Upper lobe of right lung (tissue), 1 donor: ENCODE measurements around the gene FITM1. TPM values are rescaled to one million over a fixed set of nuclear protein-coding genes. Genes with fewer than 3 reads are reported as not detected.

Source experiments
- ATAC-seq: fragments of 200-7000 bp; cut with Tn5 transposase; one replicate; pipeline ENCODE4 v1.9.1; 2020; ENCODE audit warnings: mild to moderate bottlenecking, moderate library complexity
- DNase-seq: peaks from one replicate; pipeline ENCODE4 v3.0.0-alpha.2; 2020
- H3K27ac ChIP-seq: fragments of 200-600 bp; one replicate; pipeline ENCODE4 v1.8.0; 2022
- H3K27me3 ChIP-seq: fragments of 200-600 bp; one replicate; pipeline ENCODE4 v1.8.0; 2022; ENCODE audit warnings: mild to moderate bottlenecking
- H3K36me3 ChIP-seq: fragments of 200-600 bp; one replicate; pipeline ENCODE4 v1.8.0; 2022
- H3K4me1 ChIP-seq: fragments of 200-600 bp; one replicate; pipeline ENCODE4 v1.8.0; 2022
- H3K4me3 ChIP-seq: fragments of 200-600 bp; one replicate; pipeline ENCODE4 v1.8.0; 2022; ENCODE audit warnings: mild to moderate bottlenecking
- H3K9me3 ChIP-seq: fragments of 200-600 bp; one replicate; pipeline ENCODE4 v1.8.0; 2022
- CTCF ChIP-seq: fragments of 200-600 bp; IDR thresholded peaks from one replicate; pipeline ENCODE4 v1.8.0; 2022; ENCODE audit warnings: antibody characterized with exemption
- intact Hi-C: fragments of 100-400 bp; cut with DNase I; formaldehyde crosslinking; loops from one replicate; pipeline ENCODE4 v1.11.0; 2022
- total RNA-seq: library from RNA; stranded (reverse); fragmentation: NEBNext Ultra II Directional; extraction: Animal tissue kit (Norgen Biotek cat#: 25700); gene quantifications from one replicate; pipeline ENCODE4 v1.2.1, GENCODE V29; 2021
- donor health status: DM: no; HTN: yes; CAD: no; lungs with severe emphysema.

The FITM1 gene
- total RNA-seq, 1 donor from 2014 or later, result 1.1 TPM

DNA sequence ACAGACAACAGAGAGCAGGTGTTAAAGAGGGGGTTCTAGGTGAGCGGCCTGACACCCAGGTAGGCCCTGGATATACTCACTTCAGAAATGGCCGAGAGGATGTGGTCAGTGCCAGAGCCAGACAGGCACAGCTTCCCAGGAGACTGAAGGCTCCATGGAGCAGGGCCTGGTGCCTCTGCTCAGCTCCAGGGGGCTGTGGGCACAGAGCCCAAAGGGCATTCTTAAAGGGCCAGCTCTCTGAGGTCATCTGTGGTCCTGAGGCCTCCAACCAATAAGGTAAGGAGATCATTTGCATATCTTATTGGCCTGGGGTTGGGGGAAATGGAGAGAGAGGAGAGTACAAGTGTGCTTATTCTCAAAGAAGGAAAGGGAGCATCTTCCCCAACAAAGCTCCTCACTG, 46.0 kb upstream of the FITM1 start:
- no peak for TF ChIP-seq CTCF
- Histone ChIP-seq H3K27ac (no peak overlapping the region), H3K27me3 (no peaks in the 10 kb centered on the region), H3K9me3 (no peaks in the 10 kb centered on the region), H3K36me3 (no peaks in the 10 kb centered on the region), H3K4me1 (peaks cover 10% of the 10 kb centered on the region), H3K4me3 (no peak overlapping the region)
- intact Hi-C loops, result no loop called here
- no peak for DNase-seq
- no peak for ATAC-seq

GRCh38 chr14:24085215-24085614, 45.2 kb upstream of the FITM1 start:
- H3K4me1 ChIP-seq, result peaks cover 10% of the 10 kb centered on the region
- intact Hi-C loops, result no loop called here
- H3K9me3 ChIP-seq, result no peaks in the 10 kb centered on the region
- DNase-seq (no peak), ATAC-seq (no peak)
- no peak overlapping the region for H3K4me3 ChIP-seq
- no peak for TF ChIP-seq CTCF
- H3K27me3 ChIP-seq, result no peaks in the 10 kb centered on the region
- H3K27ac ChIP-seq, result no peak overlapping the region
- no peaks in the 10 kb centered on the region for H3K36me3 ChIP-seq

DNA sequence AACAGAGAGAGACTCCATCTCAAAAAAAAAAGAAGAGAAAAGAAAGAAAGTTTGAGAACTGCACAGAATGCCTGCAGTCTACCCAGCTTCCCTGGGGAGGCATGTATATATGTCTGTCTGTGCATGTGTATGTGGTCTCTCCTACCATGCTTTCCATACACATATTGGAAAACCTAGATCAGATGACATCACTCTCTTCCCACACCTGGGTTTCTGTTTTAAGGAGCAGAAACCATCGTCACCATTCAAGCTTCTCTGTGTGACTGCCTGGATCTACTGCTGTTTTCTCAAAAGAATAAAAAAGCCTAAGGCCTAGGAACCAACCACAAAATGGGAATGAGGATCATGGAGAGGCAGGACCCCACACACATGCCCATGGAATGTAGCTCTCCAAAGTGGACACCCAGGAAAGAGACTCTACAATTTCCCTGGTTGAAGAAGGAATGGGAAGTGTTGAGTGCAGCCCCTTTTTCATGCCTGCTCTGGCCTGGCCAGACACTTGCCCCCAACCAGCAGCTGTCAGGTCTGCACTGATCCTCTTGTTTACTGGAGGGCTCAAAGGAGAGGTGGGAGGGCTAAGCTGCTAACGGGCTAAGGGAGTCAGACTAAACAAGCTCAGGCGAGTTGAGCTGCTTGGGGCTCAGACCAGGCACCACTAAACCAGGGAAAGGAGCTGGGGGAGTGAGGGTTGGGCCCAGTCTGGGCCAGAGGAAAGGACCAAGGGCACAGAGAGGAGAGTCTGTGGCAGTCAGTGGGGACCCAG, 44.1 kb upstream of the FITM1 start:
- intact Hi-C loops, result no loop called here
- ATAC-seq (no peak), DNase-seq (no peak)

DNA sequence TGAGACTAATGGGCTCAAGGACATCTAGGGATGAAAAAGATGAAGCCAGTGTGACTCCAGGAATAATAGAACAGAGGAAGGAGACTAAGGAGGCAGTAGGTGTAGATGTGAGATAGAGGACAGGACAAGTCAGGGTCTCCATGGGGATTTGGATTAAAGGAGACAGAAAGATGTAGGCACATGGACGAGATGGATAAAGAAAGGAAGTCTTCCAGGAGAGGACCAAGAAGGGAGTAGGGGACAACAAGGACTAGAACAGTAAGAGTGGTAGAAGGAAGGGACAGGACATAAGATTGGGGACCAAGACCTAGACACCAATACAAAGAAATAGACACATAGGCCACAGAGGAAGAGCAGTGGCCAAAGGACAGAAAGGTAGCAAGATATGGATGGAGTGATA, 43.5 kb upstream of the FITM1 start:
- no peaks in the 10 kb centered on the region for H3K27me3 ChIP-seq
- no peaks in the 10 kb centered on the region for H3K9me3 ChIP-seq
- DNase-seq (no peak), ATAC-seq (no peak)
- H3K27ac ChIP-seq, result no peak overlapping the region
- H3K4me3 ChIP-seq, result no peak overlapping the region
- no peak for TF ChIP-seq CTCF
- no peaks in the 10 kb centered on the region for H3K36me3 ChIP-seq
- no peaks in the 10 kb centered on the region for H3K4me1 ChIP-seq
- intact Hi-C loops, result no loop called here

More for the DNA sequence above, 44.1 kb upstream of the FITM1 start:
- Histone ChIP-seq H3K27me3 (no peaks in the 10 kb centered on the region), H3K9me3 (no peaks in the 10 kb centered on the region), H3K27ac (no peak overlapping the region), H3K36me3 (no peaks in the 10 kb centered on the region), H3K4me3 (no peak overlapping the region), H3K4me1 (peaks cover 5% of the 10 kb centered on the region)
- TF ChIP-seq CTCF, result no peak

GRCh38 chr14:24088095-24088494, 42.4 kb upstream of the FITM1 start:
- no peaks in the 10 kb centered on the region for H3K9me3 ChIP-seq
- no peak overlapping the region for H3K4me3 ChIP-seq
- no peak overlapping the region for H3K27ac ChIP-seq
- intact Hi-C loops, result no loop called here
- H3K4me1 ChIP-seq, result peaks cover 2% of the 10 kb centered on the region
- no peak for ATAC-seq
- no peak for DNase-seq
- no peaks in the 10 kb centered on the region for H3K36me3 ChIP-seq
- TF ChIP-seq CTCF, result no peak
- no peaks in the 10 kb centered on the region for H3K27me3 ChIP-seq

- no peak for TF ChIP-seq CTCF
- Histone ChIP-seq H3K4me3 (no peak overlapping the region), H3K36me3 (no peaks in the 10 kb centered on the region), H3K9me3 (no peaks in the 10 kb centered on the region), H3K4me1 (peaks cover 9% of the 10 kb centered on the region), H3K27ac (no peak overlapping the region), H3K27me3 (no peaks in the 10 kb centered on the region)
- intact Hi-C loops, result no loop called here
- DNase-seq (no peak), ATAC-seq (no peak)
These were observed 40.6 kb upstream of the FITM1 start for GRCh38 chr14:24089890-24090289.
